Thyroid gland (tissue), 4 donors: ENCODE measurements around the gene WDR77. TPM values are rescaled to one million over a fixed set of nuclear protein-coding genes. Genes with fewer than 3 reads are reported as not detected.

ENCODE experiments used
- DNase-seq, 2 donors: peaks; one replicate each; pipeline ENCODE4 v3.0.0-alpha.2; 2019
- H3K27ac ChIP-seq, 3 donors: fragments of 200-600 bp; sonication (generic); 1 replicate in 2 of 3; 2 replicates in 1 of 3; pipeline ENCODE4 v1.5.1; 2016 to 2019; ENCODE audit warnings: mild to moderate bottlenecking in 1 of 3, moderate library complexity in 1 of 3
- H3K27me3 ChIP-seq: fragments of 200-600 bp; sonication (generic); one replicate; pipeline ENCODE4 v1.5.1; 2019
- H3K36me3 ChIP-seq, 2 donors: fragments of 200-600 bp; sonication (generic); one replicate each; pipeline ENCODE4 v1.5.1; 2016 to 2019
- H3K4me1 ChIP-seq, 2 donors: fragments of 200-600 bp; sonication (generic); one replicate each; pipeline ENCODE4 v1.5.1; 2017 to 2019
- H3K4me3 ChIP-seq, 3 donors: fragments of 200-600 bp; sonication (generic); replicated peaks in 1 of 3; 1 replicate in 2 of 3; 2 replicates in 1 of 3; pipeline ENCODE4 v1.5.1; 2016; ENCODE audit warnings: mild to moderate bottlenecking in 1 of 3
- H3K9me3 ChIP-seq: fragments of 200-600 bp; sonication (generic); one replicate; pipeline ENCODE4 v1.5.1; 2017
- POLR2A ChIP-seq, 2 donors: fragments of 450-650 bp; IDR thresholded peaks; one replicate each; pipeline ENCODE4 v1.6.1; 2017; ENCODE audit warnings: antibody characterized with exemption in 2 of 2, mild to moderate bottlenecking in 2 of 2, moderate library complexity in 1 of 2
- WGBS, 2 donors: methylation state at CpG; one replicate each; pipeline ENCODE4 v1.1.5; 2017; 5-methylcytosine and 5-hydroxymethylcytosine counted together
- intact Hi-C: fragments of 100-400 bp; cut with DNase I; formaldehyde crosslinking; loops from one replicate; pipeline ENCODE4 v1.15.1; 2023
- total RNA-seq, 4 donors: library from RNA; depleted of rRNA; stranded (reverse); fragments of >200 nt; gene quantifications; one replicate each; pipeline ENCODE4 v1.2.3, GENCODE V29; 2016
- TF ChIP-seq, protein P1 (sequence below), 6 experiments: fragments of 200-600 bp in 3 of 6; fragments of 450-650 bp in 3 of 6; sonication (generic) in 3 of 6; IDR thresholded peaks; one replicate each; pipeline ENCODE4 v1.5.1; 2016 to 2019; ENCODE audit warnings: antibody characterized with exemption in 6 of 6, mild to moderate bottlenecking in 2 of 6, inconsistent platforms in 1 of 6, moderate library complexity in 1 of 6

The WDR77 gene
- total RNA-seq, 4 donors from 2014 or later = 19.5 to 36.1 (median 26.3) TPM

DNA sequence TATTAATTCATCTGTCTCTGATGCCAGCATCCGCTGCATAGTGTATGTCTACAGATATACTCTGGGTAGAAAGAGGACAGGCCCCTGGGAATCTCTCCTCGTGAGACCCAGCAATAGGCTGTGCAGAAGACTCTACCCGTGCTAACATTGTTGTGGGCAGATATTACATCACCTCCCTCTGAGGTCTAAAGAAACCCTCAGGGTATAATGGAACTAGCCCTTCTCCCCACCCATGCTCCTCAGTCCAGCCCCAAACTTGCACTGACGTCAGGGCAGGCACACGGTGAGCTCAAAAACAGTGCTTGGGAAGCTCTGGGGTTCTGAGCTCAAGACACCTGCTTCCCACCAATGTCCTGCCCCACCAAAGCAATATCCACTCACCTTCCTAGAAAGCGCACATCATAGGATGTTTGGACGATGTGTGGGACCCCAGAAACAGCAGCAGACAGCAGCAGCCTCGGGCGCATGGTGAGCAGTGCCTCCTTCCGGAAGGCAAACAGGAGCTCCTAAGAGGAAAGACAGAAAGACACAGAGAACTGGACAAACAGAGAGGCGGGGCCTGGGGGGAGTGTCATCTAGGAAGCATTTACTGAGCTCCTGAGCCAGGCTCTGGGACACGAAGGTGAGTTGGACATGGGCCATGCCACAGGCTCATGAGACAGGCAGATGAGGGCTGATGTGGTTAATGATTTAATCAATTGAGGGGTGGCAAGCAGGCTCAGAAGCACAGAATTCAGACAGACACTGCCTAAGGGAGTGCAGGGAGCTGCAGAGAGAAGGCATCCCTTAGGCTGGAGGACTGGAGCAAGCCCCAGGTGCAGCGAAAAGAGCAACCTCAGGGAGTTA is 26.3 kb downstream of the WDR77 start:
- no peaks in the 10 kb centered on the region for H3K27me3 ChIP-seq
- no peak for DNase-seq
- no peak overlapping the region for H3K4me3 ChIP-seq
- WGBS, 2 donors = 89 to 90% methylated on average over 13 of the region's 13 CpGs
- TF ChIP-seq POLR2A (IDR thresholded peaks at IDR 0.05) = no peak
- TF ChIP-seq, protein P1, sequence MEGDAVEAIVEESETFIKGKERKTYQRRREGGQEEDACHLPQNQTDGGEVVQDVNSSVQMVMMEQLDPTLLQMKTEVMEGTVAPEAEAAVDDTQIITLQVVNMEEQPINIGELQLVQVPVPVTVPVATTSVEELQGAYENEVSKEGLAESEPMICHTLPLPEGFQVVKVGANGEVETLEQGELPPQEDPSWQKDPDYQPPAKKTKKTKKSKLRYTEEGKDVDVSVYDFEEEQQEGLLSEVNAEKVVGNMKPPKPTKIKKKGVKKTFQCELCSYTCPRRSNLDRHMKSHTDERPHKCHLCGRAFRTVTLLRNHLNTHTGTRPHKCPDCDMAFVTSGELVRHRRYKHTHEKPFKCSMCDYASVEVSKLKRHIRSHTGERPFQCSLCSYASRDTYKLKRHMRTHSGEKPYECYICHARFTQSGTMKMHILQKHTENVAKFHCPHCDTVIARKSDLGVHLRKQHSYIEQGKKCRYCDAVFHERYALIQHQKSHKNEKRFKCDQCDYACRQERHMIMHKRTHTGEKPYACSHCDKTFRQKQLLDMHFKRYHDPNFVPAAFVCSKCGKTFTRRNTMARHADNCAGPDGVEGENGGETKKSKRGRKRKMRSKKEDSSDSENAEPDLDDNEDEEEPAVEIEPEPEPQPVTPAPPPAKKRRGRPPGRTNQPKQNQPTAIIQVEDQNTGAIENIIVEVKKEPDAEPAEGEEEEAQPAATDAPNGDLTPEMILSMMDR (IDR thresholded peaks at IDR 0.05) = no peak
- no peak overlapping the region for H3K27ac ChIP-seq
- H3K4me1 ChIP-seq = peaks cover 14 to 21% of the 10 kb centered on the region in 2 donors
- intact Hi-C loops = no loop called here
- no peaks in the 10 kb centered on the region for H3K9me3 ChIP-seq
- H3K36me3 ChIP-seq = no peaks in the 10 kb centered on the region

DNA sequence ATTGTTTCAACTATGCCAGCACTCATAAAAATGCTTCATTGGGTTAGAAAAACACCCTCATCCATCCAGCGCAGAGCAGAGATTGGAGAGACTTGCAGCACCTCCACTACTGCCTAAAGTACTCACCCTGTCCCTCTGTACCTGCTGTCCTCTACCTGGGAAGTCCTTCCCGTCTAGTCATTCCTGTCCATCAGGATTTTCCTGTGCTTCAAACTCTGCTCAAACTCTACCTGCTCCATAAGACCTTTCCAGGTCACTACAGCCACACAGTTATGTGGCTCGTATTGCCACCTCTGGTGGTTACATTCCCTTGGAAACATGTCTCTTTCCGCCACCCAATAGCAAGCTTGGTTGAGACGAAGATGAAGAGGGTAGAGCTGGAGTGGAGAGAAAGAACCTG is 28.7 kb downstream of the WDR77 start:
- Histone ChIP-seq H3K4me3 (no peak overlapping the region), H3K9me3 (no peaks in the 10 kb centered on the region), H3K27ac (no peak overlapping the region), H3K4me1 (peaks cover 14 to 21% of the 10 kb centered on the region in 2 donors), H3K36me3 (no peaks in the 10 kb centered on the region), H3K27me3 (no peaks in the 10 kb centered on the region)
- peak; percentile 26 to 34 for DNase-seq
- WGBS, 2 donors = 48 to 56% methylated on average over 5 of the region's 5 CpGs
- no peak for TF ChIP-seq POLR2A (IDR thresholded peaks at IDR 0.05)
- TF ChIP-seq, protein P1 (IDR thresholded peaks at IDR 0.05) = no peak
- intact Hi-C loops = no loop called here

- 97 to 98% methylated on average over 1 of the region's 1 CpG for WGBS, 2 donors
- peaks cover 14 to 21% of the 10 kb centered on the region in 2 donors for H3K4me1 ChIP-seq
- no peak overlapping the region for H3K27ac ChIP-seq
- no peak overlapping the region for H3K4me3 ChIP-seq
- H3K36me3 ChIP-seq = no peaks in the 10 kb centered on the region
- no peak for TF ChIP-seq POLR2A (IDR thresholded peaks at IDR 0.05)
- TF ChIP-seq, protein P1 (IDR thresholded peaks at IDR 0.05) = no peak
- DNase-seq = no peak
- intact Hi-C loops = no loop called here
- H3K27me3 ChIP-seq = no peaks in the 10 kb centered on the region
- no peaks in the 10 kb centered on the region for H3K9me3 ChIP-seq
These were observed 30.0 kb downstream of the WDR77 start for GRCh38 chr1:111419037-111419436.

GRCh38 chr1:111417755-111418154 is 31.3 kb downstream of the WDR77 start:
- intact Hi-C loops = no loop called here
- H3K27ac ChIP-seq = no peak overlapping the region
- TF ChIP-seq, protein P1 (IDR thresholded peaks at IDR 0.05) = no peak
- no peak overlapping the region for H3K4me3 ChIP-seq
- no peaks in the 10 kb centered on the region for H3K9me3 ChIP-seq
- peaks cover 14 to 21% of the 10 kb centered on the region in 2 donors for H3K4me1 ChIP-seq
- DNase-seq = no peak
- H3K36me3 ChIP-seq = no peaks in the 10 kb centered on the region
- no peaks in the 10 kb centered on the region for H3K27me3 ChIP-seq
- 85 to 97% methylated on average over 1 of the region's 1 CpG for WGBS, 2 donors

- TF ChIP-seq, protein P1 (IDR thresholded peaks at IDR 0.05) = no peak
- no peak for TF ChIP-seq POLR2A (IDR thresholded peaks at IDR 0.05)
- 92% methylated on average over 3 of the region's 3 CpGs for WGBS, 2 donors
- intact Hi-C loops = no loop called here
- peaks cover 14 to 21% of the 10 kb centered on the region in 2 donors for H3K4me1 ChIP-seq
- H3K27me3 ChIP-seq = no peaks in the 10 kb centered on the region
- no peak overlapping the region for H3K4me3 ChIP-seq
- no peaks in the 10 kb centered on the region for H3K9me3 ChIP-seq
- no peak overlapping the region for H3K27ac ChIP-seq
- no peaks in the 10 kb centered on the region for H3K36me3 ChIP-seq
- no peak for DNase-seq
These were observed 33.6 kb downstream of the WDR77 start for GRCh38 chr1:111415461-111415860.
